ENCODE results near the gene ATG4D. TPM values are rescaled to one million over a fixed set of nuclear protein-coding genes. Genes with fewer than 3 reads are reported as not detected.

Gene ATG4D
- polyA plus RNA-seq, 1 of the 3 experiments (the other 2 are of a cell fraction): 22.6 TPM

DNA sequence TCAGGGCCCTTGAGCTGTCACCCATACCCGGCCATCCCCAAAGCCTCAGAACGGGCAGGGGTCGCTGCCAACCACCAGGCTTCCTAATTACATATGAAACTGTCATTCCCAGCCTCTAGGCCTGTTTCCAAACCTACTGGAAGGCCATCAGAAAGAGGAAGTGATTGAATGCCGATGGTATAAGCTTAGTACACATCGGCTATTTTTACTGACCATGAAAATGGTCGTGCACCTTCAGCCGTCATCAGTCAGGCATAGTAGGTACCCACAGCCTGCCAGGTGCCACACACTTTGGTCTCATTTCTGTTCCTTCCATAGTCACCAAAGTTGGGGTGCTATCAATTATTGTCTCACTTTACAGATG, 11.9 kb downstream of the ATG4D start:
- DNase-seq: no peak
- TF ChIP-seq FOSL2 (IDR thresholded peaks at IDR 0.05; ENCODE audit: borderline replicate concordance, low read depth): no peak
- no peak for TF ChIP-seq SMC3 (IDR thresholded peaks at IDR 0.05; ENCODE audit: low read depth, low read length)
- no peak for TF ChIP-seq RXRA (IDR thresholded peaks at IDR 0.05; ENCODE audit: borderline replicate concordance, low read depth)
- no peak for TF ChIP-seq FOXM1 (IDR thresholded peaks at IDR 0.05; ENCODE audit: low read depth)
- no peak for TF ChIP-seq FOXJ3 (CRISPR knock-in tag; IDR thresholded peaks at IDR 0.05)
- TF ChIP-seq POLR2AphosphoS5 (IDR thresholded peaks at IDR 0.05; ENCODE audit: low read depth, low read length): no peak
- no peak for TF ChIP-seq GATA2 (CRISPR knock-in tag; IDR thresholded peaks at IDR 0.05)
- TF ChIP-seq NRF1 (IDR thresholded peaks at IDR 0.05; ENCODE audit: low read depth, low read length): no peak
- TF ChIP-seq RAD21 (IDR thresholded peaks at IDR 0.05; ENCODE audit: low read length): no peak
- no peak for TF ChIP-seq RCOR1 (IDR thresholded peaks at IDR 0.05; ENCODE audit: low read length)
- no peak for TF ChIP-seq EP300 (IDR thresholded peaks at IDR 0.05; ENCODE audit: borderline replicate concordance in 1 of 2, low read depth in 1 of 2, low read length in 1 of 2)
- TF ChIP-seq MEF2A (IDR thresholded peaks at IDR 0.05; ENCODE audit: borderline replicate concordance, low read depth): no peak
- TF ChIP-seq, protein P1, sequence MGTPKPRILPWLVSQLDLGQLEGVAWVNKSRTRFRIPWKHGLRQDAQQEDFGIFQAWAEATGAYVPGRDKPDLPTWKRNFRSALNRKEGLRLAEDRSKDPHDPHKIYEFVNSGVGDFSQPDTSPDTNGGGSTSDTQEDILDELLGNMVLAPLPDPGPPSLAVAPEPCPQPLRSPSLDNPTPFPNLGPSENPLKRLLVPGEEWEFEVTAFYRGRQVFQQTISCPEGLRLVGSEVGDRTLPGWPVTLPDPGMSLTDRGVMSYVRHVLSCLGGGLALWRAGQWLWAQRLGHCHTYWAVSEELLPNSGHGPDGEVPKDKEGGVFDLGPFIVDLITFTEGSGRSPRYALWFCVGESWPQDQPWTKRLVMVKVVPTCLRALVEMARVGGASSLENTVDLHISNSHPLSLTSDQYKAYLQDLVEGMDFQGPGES (IDR thresholded peaks at IDR 0.05; ENCODE audit: low read depth, low read length): no peak
- TF ChIP-seq EZH2phosphoT487 (IDR thresholded peaks at IDR 0.05; ENCODE audit: borderline replicate concordance, low read depth): no peak
- TF ChIP-seq, protein P2, sequence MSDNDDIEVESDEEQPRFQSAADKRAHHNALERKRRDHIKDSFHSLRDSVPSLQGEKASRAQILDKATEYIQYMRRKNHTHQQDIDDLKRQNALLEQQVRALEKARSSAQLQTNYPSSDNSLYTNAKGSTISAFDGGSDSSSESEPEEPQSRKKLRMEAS (IDR thresholded peaks at IDR 0.05; ENCODE audit: low read depth): no peak
- H3K4me1 ChIP-seq (ENCODE audit: control insufficient read depth in 1 of 2, insufficient read depth in 2 of 2, low read depth in 1 of 2, low read length in 1 of 2): no peaks in the 10 kb centered on the region
- no peak overlapping the region for H2AFZ ChIP-seq (ENCODE audit: low read depth)
- H3K9ac ChIP-seq: no peak overlapping the region
- H3K9me2 ChIP-seq: no peaks in the 10 kb centered on the region
- H3K36me3 ChIP-seq (replicated peaks in 1 of 2; ENCODE audit: control insufficient read depth in 1 of 2, insufficient read depth in 2 of 2, low read length in 1 of 2): peaks cover 36 to 47% of the 10 kb centered on the region in 2 experiments
- CTCF ChIA-PET: interaction anchor here (1.0 to 2.0 kb wide), 5 partner anchors 9 to 142 kb away, joined by 3 to 6 read pairs (median 3); no protein-coding TSS in a partner anchor
- WGBS (ENCODE audit: low lambda C conversion rate): 92% methylated on average over 4 of the region's 7 CpGs
- no peaks in the 10 kb centered on the region for H3K79me2 ChIP-seq (ENCODE audit: insufficient read depth)
- 0 out of 2 replicates have a peak, but pooled peaks cover 3% of the 10 kb centered on the region for H4K20me1 ChIP-seq (ENCODE audit: insufficient read depth)
- H3K9me3 ChIP-seq: no peaks in the 10 kb centered on the region
- H3K4me2 ChIP-seq: no peak overlapping the region
- H3K27me3 ChIP-seq (ENCODE audit: insufficient read depth): no peaks in the 10 kb centered on the region
- peaks cover 5% of the 10 kb centered on the region for H3F3A ChIP-seq (replicated peaks; ENCODE audit: insufficient read depth)
- H3K4me3 ChIP-seq (ENCODE audit: low read depth in 2 of 2, low read length in 1 of 2): no peak overlapping the region
- POLR2A ChIA-PET: no interaction called here
- H3K27ac ChIP-seq (ENCODE audit: low read depth in 2 of 2, low read length in 1 of 2): no peak overlapping the region

DNA sequence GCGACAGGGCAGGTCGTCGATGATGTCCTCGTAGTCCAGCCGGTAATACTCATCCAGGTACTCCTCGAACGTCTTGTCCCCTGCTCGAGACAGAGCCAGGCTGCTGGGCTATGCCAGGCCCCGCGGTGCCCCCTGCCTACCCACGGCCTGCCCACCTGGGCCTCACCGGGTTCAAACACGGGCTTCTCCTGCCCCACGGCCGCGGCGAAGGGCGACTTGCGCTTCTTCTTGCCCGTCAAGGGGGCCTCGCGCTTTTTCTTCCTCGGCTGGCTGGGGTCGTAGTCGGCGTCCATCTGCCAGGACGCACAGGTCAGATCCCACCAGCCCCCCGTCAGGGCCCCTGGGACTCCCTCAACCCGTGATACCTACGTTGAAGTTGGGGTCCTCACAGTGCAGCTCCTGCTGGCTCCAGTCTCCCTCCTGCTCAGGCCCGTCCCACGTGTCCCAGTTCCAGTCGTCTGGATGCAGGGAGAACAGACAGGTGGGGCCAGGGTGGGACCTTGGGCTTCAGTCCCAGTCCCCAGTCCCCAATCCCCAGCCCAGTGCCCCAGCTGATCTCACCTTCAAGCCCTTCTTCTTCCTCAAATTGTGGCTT, 14.0 kb downstream of the ATG4D start:
- peaks cover 19 to 44% of the 10 kb centered on the region in 2 experiments for H3K36me3 ChIP-seq (replicated peaks in 1 of 2; ENCODE audit: control insufficient read depth in 1 of 2, insufficient read depth in 2 of 2, low read length in 1 of 2)
- no peaks in the 10 kb centered on the region for H3K4me1 ChIP-seq (ENCODE audit: control insufficient read depth in 1 of 2, insufficient read depth in 2 of 2, low read depth in 1 of 2, low read length in 1 of 2)
- 0 out of 2 replicates have a peak, but pooled peaks cover 3% of the 10 kb centered on the region for H4K20me1 ChIP-seq (ENCODE audit: insufficient read depth)
- H3K4me3 ChIP-seq (ENCODE audit: low read depth in 2 of 2, low read length in 1 of 2): no peak overlapping the region
- POLR2A ChIA-PET: no interaction called here
- no peak overlapping the region for H3K4me2 ChIP-seq
- no peak overlapping the region for H2AFZ ChIP-seq (ENCODE audit: low read depth)
- no peak for DNase-seq
- no peaks in the 10 kb centered on the region for H3K79me2 ChIP-seq (ENCODE audit: insufficient read depth)
- no peak overlapping the region for H3K9ac ChIP-seq
- no peaks in the 10 kb centered on the region for H3K27me3 ChIP-seq (ENCODE audit: insufficient read depth)
- 98% methylated on average over 29 of the region's 33 CpGs for WGBS (ENCODE audit: low lambda C conversion rate)
- no peak overlapping the region for H3K27ac ChIP-seq (ENCODE audit: low read depth in 2 of 2, low read length in 1 of 2)
- H3K9me2 ChIP-seq: no peaks in the 10 kb centered on the region
- H3F3A ChIP-seq (replicated peaks; ENCODE audit: insufficient read depth): peaks cover 4% of the 10 kb centered on the region
- CTCF ChIA-PET: no interaction called here
- no peaks in the 10 kb centered on the region for H3K9me3 ChIP-seq
- TF ChIP-seq SMC3 (IDR thresholded peaks at IDR 0.05; ENCODE audit: low read depth, low read length) (no peak), RFX5 (IDR thresholded peaks at IDR 0.05; ENCODE audit: low read length) (no peak), CHD2 (IDR thresholded peaks at IDR 0.05; ENCODE audit: low read length, partially characterized antibody) (no peak), RXRA (IDR thresholded peaks at IDR 0.05; ENCODE audit: borderline replicate concordance, low read depth) (no peak), SIN3A (IDR thresholded peaks at IDR 0.05; ENCODE audit: borderline replicate concordance, low read depth, low read length) (no peak), RCOR1 (IDR thresholded peaks at IDR 0.05; ENCODE audit: low read length) (no peak), TCF12 (IDR thresholded peaks at IDR 0.05) (no peak), RAD21 (IDR thresholded peaks at IDR 0.05; ENCODE audit: low read length) (no peak), POLR2AphosphoS5 (IDR thresholded peaks at IDR 0.05; ENCODE audit: low read depth, low read length) (no peak), FOSL2 (IDR thresholded peaks at IDR 0.05; ENCODE audit: borderline replicate concordance, low read depth) (no peak), EP300 (IDR thresholded peaks at IDR 0.05; ENCODE audit: borderline replicate concordance in 1 of 2, low read depth in 1 of 2, low read length in 1 of 2) (no peak), FOXM1 (IDR thresholded peaks at IDR 0.05; ENCODE audit: low read depth) (no peak), TEAD4 (IDR thresholded peaks at IDR 0.05; ENCODE audit: borderline replicate concordance, insufficient read depth) (no peak)
- TF ChIP-seq, protein P3, sequence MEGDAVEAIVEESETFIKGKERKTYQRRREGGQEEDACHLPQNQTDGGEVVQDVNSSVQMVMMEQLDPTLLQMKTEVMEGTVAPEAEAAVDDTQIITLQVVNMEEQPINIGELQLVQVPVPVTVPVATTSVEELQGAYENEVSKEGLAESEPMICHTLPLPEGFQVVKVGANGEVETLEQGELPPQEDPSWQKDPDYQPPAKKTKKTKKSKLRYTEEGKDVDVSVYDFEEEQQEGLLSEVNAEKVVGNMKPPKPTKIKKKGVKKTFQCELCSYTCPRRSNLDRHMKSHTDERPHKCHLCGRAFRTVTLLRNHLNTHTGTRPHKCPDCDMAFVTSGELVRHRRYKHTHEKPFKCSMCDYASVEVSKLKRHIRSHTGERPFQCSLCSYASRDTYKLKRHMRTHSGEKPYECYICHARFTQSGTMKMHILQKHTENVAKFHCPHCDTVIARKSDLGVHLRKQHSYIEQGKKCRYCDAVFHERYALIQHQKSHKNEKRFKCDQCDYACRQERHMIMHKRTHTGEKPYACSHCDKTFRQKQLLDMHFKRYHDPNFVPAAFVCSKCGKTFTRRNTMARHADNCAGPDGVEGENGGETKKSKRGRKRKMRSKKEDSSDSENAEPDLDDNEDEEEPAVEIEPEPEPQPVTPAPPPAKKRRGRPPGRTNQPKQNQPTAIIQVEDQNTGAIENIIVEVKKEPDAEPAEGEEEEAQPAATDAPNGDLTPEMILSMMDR (IDR thresholded peaks at IDR 0.05): no peak
- TF ChIP-seq, protein P4, sequence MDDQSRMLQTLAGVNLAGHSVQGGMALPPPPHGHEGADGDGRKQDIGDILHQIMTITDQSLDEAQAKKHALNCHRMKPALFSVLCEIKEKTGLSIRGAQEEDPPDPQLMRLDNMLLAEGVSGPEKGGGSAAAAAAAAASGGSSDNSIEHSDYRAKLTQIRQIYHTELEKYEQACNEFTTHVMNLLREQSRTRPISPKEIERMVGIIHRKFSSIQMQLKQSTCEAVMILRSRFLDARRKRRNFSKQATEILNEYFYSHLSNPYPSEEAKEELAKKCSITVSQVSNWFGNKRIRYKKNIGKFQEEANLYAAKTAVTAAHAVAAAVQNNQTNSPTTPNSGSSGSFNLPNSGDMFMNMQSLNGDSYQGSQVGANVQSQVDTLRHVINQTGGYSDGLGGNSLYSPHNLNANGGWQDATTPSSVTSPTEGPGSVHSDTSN (IDR thresholded peaks at IDR 0.05): no peak

Data from SK-N-SH (cell line).